Transverse colon (tissue), 3 donors: Measurements from ENCODE around the gene TBC1D9B.

Experiments used
- POLR2A ChIP-seq: fragments of 450-650 bp; IDR thresholded peaks from one replicate; pipeline ENCODE4 v1.6.1; 2016; ENCODE audit warnings: antibody characterized with exemption, mild to moderate bottlenecking, moderate library complexity
- POLR2AphosphoS5 ChIP-seq, 3 donors: sonication (generic); formaldehyde crosslinking; IDR thresholded peaks; one replicate each; pipeline ENCODE4 v1.6.1; 2016; ENCODE audit warnings: antibody characterized with exemption in 3 of 3

GRCh38 chr5:179886190-179886911 lies 21.3 kb downstream of the TBC1D9B start:
- no peak for TF ChIP-seq POLR2A
- no peak for TF ChIP-seq POLR2AphosphoS5 (IDR thresholded peaks at IDR 0.05)
